Stimulated activated CD4-positive, alpha-beta T cell treated with anti-CD3 and anti-CD28 coated beads, Interleukin-12 subunit alpha, Interleukin-12 subunit beta, amount 100 ng/mL, for 4 hours (primary cell): ENCODE data around the gene LPAR1.

Experiments
- DNase-seq: peaks from one replicate; pipeline ENCODE4 v3.0.0-alpha.2; 2020

LPAR1 gene

DNA sequence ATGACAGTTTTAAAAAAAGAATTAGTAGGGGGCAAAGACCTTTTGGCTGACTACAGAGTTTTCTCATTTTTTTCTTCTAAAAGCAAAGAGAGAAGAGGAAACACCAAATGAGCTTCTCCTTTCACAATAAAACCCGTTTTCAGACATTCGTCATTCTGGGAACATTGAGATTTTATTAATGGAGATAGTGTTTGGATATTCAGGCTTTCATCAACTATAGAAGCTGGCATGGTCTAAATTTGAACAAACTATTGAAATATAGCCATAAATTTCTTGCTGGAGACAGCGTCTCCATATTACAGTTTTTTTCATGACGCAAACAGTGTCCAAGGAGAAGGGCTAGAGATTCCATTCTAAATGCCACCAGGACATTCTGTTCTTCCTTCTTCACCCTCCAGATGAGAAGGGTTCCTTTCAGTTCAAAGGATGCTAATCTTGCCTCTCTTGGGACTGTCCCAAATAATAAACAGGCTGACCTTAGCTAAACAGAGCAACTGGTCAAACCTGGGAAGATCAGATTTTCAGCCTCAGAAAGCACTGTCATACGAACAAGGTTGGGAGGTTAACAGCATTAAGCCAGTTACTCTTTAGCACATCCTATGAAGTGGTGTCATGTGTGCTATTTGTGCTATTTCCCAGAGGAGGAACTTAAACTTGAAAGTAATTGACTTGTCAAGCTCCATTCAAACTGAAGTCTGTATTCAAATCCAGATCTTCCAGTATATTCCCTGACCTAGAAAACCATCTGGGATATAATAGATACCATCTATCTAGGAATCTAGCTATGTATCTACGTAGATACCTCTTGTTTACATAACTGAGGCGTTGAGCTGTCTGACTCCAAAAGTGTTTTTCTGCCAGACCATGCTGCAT is 125.6 kb downstream of the LPAR1 start:
- no peak for DNase-seq

DNA sequence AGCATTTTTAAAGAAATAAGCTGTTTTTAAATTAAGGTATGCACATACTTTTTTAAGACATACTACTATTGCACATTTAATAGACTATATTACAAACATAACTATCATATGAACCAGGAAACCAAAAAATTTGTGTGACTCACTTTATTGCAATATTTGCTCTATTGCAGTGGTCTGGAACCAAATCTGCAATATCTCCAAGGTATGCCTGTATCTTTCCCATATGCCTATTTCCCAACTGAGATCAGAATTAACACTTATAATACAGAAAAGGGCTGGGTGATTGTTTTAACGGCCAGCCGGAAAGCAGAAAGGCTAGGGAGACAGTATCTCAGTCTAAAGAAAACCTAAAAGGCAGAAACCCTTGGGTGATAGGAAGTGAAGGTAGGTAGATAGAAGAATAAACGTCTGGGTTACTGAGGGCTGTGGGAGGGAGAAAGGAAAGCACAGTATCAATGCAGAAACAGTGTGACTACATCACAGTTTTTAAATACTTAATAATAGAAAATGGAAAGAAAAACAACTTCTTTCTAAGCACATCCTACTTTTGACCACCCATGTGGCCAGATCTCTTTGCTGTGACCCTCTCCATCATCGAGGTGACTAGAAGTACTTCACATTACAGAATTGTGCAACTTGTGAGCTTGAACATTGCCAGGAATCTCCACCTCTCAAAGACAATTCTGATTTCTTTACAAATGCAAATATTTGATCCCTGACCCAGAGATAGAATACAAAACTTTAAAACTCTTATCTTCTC is 126.4 kb downstream of the LPAR1 start:
- DNase-seq: no peak

DNA sequence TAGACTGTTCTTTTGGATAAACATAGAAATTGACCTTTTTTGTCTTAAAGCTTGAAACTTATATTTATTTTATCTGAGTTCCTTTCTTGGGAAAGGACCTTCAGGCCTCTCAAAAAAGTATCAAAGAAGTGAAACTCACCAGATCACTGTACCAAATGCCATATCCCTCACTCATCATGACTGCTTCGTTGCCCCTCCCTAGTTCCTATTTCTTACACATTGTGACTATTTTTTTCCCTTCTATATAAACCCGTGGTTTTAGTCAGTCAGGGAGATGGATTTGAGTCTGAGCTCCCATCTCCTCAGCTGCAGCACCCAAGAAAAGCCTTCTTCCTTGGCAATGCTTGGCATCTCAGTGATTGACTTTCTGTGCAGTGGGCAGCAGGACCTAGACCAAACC is 129.4 kb downstream of the LPAR1 start:
- DNase-seq: no peak

DNA sequence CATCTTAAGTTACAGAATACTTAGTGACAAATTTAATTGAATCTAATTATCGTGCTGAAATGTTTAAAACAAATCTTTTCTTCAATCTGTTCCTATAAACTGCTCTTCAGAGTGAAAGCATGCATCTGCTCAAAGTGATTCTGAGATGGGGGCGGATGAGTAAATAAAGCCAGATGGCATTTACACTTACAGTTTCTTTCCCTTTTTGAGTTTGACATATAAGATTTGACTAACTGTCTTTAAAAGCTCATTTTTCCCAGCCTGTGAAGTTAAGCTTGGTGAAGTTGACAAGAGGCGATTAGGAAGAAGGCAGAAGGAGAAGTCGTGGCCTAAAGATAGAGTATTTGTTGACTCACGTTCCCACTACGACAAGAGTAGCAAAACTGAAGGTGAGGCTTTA is 137.4 kb downstream of the LPAR1 start:
- no peak for DNase-seq

DNA sequence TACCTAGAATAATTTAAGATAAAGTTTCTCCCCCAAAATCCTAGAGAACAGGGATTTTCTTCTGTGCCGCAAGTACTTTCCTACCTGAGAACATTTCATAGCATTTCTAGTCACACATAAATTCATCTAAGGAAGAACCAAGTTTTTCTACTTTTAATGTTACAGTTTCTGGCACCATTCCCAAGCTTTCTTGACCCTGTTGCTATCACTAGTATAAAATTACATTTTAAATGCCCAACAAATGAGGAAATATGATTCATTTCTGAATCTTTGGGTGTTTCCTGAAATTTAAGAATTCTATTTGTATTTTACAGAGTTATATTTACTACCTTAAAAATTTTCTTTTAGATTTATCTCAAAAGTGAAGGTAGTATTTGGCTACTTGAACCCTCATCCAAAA is 137.8 kb downstream of the LPAR1 start:
- DNase-seq: no peak

DNA sequence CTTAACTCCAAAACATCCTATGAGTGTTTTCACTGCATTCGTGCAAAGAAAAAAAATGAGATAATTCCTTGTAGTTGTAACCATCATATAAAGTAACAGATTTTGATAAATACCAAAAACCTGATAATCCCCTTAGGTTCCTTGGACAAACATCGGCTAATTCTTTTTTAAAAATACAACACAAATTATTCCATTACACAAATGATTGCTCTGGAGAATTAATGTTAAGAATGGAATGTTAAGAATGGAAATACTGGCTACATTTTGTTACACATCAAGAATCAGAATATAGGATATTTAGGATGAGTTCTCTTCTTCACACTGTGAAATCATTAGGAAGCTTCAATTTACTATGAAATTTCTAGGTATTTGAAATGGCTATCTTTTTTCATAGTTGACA is 139.4 kb downstream of the LPAR1 start:
- no peak for DNase-seq

DNA sequence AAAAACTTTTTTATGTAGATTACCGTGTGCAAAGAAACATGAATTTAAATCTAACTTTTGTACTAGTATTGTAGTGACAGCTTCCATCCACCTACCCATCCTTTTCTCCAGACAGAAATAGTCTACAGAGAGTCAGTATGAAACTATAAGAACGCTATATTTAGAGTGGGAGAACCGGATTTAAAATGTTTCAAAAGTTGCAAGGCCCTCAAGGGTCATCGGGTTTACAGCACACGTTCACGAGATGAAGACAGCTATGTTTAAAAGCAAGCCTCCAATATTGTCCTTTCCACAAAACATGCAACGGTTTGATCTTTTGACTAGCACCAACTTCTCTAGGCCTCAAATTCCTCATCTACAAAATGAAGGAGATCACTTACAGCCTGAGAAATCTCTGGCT is 139.9 kb downstream of the LPAR1 start:
- no peak for DNase-seq

DNA sequence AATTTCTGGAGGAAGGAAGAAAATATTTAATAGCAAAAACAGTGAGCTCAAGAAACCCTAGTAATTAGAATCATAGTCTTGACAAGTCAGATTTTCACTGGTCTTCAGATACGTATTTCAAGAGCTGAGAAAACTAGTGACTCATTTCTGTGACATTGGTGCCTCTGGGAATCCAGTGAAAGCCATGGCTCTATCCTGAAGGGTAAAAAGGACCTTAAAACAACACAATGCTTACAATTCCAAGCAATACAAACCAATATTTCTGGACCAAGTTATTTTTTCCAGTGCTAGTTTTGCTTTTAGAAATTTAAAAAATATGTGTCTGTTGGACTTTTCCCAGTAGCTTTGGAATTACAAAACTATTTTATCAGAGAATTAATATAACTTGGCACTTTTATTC is 140.3 kb downstream of the LPAR1 start:
- DNase-seq: no peak

DNA sequence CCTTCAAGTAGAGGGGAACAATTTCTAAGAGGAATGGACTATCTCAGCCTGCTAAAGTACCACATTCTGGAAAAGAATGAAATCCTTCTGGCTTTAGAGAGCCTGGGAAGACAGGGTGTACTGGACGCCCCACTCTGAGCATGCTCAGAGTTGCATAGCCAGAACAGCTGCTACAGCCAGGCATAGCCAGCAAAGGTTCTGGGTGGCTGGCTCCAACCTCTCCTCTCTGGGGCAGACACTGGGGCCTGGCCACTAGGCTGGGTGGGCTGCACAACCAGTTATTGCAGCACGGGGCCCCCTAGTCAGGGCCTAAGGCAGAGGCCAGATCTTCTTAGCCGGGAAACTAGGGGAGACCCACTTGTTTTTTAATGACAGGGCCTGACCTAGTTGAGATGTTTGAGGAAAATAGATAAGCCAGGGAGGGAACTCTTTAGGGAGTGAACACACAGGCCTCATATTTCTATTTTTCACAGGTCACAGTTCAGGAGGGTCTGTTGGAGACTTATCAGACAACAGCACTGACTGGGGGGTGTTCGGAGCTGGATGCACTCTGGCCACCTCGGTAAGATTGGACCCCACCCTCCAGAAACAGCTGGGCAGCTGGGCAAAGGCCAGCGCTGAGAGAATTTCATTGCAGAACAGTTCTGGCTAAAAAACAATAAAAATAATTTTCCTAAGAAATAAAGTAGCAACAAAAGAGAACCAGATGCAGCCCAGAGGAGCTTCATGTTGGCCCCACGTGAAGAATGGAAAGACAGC is 142.9 kb downstream of the LPAR1 start:
- no peak for DNase-seq

DNA sequence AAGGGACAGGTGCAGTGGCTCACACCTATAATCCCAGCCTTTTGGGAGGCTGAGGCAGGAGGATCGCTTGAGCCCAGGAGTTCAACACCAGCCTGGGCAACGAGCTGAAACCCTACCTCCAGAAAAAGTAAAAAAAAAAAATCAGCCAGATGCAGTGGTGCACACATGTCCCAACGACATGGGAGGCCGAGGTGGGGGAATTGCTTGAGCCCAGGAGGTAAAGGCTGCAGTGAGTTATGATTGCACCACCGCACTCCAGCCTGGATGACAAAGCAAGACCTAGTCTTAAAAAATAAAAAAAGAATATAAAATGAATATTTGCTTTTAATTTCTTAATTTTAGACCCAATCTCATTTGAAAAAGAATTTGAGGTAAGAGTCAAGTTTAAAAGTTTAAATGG is 143.5 kb downstream of the LPAR1 start:
- DNase-seq: no peak

DNA sequence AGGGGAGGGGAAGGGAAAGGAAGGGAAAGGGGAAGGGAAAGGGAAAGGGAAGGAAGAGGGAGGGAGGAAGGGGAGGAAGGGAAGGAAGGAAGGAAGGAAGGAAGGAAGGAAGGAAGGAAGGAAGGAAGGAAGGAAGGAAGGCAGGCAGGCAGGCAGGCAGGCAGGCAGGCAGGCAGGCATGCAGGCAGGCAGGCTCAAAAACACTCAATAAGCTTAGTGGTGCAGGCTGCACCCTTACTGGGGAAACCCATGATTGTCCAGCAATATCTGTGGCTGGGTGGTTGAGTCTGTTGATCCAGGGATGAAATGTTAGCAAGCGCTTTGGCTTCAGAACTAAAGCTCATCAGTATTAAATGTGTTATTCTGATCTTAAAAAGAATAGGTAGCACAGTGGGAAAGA is 145.6 kb downstream of the LPAR1 start:
- DNase-seq: no peak

DNA sequence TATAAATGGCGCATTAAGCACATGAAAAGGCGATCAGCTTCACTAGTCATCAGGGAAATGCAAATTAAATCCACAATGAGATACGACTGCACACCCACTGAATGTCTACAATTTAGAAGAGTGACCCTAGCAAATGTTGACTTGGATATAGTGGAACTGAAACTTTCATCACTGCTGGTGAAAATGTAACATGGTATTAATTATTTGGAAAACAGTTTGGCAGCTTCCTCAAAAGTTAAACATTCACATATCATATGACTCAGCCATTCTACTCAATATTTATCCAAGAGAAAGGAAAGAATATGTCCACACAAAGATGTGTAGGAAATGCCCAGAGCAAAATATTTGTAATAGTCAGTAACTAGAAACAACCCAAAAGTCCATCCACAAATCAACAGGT is 146.5 kb downstream of the LPAR1 start:
- DNase-seq: no peak

DNA sequence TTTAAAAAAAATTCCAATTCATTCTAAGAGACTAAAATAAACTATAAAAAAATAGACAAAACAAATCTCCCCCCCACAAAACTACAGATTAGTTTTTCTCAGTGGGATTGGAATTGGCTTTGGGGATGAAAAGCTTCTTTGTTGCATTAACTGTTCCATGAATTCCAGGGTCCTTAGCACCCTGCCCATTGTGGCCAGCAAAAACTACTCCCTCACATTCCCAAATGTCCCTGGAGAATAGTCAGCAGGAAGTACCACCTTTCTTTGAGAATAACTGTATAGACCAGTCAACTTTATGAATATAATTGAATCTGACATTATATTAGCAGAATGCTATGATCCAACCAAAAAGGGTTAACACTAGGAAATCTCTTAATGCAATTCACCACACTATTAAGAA is 147.9 kb downstream of the LPAR1 start:
- DNase-seq: no peak

DNA sequence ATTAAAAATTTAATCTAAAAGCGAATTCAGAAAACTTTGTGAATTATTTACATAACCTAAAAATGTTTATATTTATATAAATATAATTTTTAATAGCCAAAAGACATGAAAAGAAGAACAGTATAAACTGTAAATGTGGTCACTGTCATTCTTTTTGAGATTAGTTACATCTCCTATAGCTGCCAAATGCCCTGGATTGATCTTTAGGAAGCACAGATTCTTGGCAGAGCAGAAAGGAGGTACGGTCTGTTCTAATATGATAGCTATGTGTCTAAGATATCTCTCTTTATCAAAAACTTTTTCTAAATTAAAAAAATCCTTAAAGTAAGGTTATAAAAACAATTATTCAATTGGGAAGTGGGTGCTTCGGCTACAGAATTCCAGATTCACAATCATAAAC is 151.0 kb downstream of the LPAR1 start:
- DNase-seq: no peak

DNA sequence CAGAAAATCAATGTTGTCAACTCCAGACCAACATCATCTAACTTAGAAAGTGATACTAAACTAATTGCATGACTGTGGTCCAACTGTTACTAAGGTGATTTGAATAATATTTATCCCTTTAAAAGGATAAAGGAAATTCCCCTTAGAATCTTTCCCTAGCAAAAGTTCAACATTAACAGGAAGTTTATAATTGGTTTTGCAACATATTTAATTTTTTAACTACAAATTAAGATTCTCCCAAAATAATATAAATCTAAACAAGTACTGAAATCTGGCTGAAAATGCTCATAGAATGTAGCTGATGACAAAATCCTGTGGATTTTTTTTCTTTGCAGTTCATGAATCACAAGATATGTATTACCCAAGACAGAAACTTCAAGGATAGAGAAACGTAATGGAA is 151.4 kb downstream of the LPAR1 start:
- no peak for DNase-seq

DNA sequence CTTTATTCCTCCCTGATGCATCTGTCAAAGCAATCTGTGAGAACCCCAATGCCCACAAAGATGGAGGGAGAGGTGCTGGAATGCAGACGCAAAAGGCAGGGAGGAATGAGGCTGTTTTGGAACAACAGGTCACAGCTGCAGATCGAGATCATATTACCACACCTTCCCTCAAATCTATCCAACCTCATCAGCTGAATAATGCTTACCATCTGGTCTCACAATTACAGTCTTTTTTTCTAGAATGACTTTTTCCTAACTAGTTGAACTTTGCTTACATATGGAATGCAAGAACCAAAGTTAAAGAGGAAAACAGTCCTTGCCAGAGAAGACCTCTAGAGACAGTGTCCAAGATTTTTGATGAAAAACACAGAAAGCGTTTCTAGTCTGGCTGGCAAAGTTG is 158.1 kb downstream of the LPAR1 start:
- no peak for DNase-seq

DNA sequence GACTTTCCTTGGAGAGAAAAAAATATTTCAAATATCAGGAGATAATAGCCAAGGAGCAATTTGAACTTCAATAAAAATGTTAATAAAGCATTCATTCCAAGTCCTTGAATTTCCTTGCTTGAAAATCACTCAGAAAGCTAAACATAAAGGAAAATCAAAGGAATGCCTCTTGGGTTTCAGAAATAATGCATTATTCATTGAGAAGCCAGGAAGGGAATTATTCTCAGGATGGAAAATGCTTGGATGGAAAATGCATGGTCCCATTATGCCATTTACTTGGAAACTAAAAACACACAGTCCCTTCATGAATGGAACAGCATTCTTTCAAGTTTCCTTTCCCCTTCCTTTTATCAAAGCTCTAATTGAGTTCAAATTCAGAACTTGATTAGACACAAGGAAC is 160.9 kb downstream of the LPAR1 start:
- no peak for DNase-seq

DNA sequence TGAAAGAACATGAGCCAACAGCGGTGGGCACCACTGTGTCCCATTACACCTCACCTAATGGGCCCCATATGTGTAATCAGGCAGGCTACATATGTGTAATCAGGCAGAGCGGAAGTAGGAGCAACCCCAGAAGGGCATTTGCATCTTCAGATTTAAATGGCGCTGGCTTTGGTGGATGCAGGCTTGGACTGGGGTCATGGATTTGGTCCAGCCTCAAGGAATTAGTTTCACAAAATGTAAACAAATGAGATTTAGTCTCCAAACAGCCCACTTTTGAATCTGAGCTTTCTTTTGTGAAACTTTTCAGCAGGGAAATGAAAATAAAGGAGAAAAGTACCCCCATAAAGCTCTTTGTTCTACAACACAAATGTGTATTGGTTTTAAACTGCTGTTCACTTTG is 161.3 kb downstream of the LPAR1 start:
- no peak for DNase-seq

DNA sequence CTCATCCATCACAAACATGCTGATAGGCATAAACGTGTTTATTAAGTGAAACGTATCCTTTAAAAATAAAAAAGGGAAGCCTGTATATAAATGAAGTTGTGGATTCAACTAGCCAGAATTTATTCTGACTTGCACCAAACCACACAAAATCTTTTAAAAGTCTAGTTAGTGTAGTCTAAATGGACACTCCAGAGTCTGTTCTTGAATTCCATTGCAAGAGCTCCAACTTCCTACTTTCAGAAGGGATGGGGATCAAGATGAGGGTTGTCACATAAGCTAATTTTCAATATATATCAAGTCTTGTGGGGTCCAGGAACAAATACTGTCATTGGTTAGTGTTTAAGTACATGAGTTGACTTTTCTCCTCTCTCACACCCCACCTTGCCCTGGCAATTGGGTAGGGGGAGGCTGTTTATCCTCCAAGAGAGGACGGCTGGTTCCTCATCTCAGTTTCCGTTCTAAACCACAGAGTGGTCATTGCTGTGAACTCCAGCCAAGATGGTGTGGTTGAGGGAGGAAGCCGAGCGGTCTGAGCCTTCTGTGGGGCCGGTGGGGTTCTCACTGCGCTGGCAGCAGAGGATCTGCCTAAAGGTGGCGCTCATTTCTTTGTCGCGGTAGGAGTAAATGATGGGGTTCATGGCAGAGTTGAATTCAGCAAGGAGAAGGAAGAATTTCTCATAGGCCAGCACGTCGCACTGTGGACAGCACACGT is 163.2 kb downstream of the LPAR1 start:
- DNase-seq: no peak

DNA sequence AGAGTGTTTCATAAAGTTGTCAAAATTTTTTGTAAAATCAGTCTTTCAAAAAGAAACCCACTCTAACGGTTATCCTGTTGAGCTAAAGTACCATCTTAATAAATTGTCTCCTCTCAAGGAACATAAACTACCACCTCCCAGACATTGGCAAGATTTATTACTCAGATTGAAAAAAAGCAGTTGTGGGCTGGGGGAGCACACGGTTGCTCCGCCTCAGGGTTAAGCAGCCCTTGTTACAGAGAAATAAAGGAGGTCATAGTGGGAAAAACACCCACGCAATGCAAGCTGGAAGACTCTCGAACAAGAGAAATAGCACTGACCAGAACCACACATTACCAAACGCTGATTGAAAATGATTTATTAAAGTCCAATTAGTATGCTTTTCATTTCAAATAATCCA is 165.3 kb downstream of the LPAR1 start:
- no peak for DNase-seq

DNA sequence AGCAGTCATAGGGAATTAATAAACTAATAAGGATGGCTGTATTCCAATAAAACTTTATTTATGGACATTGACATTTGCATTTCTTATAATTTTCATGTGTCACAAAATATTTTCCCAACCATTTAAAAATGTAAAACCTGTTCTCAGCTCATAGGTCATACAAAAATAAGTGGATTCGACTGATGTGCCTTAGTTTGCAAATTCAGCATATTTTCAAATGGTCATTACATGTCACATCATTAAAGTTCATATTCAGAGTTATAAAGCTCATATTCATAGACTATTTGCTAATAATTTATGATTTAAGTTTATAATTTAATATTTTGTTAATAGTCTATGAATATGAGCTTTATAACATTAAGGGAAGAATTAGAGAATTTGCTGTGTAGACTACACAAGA is 166.5 kb downstream of the LPAR1 start:
- no peak for DNase-seq

DNA sequence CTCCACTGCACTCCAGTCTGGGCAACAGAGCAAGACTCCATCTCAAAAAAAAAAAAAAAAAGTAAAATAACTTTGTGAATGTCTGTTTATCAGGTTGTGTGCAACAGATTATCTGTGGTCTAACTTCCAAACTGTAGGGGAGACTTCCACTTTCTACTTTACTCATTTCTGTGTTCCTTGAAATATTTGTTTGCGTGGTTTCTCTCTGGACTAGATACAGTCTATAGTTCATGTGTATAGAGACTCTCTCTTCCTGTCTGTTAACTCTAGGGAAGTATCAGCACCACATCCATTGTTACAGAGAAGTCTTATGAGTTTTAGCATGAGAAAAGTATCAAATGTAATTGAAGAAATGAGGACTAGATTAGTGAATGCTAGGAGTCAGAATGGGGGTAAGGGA is 168.3 kb downstream of the LPAR1 start:
- DNase-seq: no peak

DNA sequence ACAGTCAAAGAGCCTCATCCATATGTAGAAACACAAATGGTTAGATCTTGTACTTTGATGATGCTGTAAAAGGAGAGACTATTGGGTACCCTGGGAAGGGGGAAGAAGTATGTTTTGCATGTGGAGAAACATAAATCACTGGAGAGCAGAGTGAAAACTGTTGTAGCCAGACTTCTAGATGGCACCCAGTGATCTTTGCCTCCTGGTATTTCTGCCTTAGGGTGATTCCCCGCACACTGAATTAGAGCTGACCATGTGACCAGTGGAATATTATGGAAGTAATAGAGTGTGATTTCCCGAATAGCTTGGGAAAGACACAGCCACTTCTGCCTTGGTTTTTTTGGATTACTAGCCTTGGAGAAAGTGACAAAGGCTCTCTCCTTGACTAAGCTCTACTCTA is 174.3 kb downstream of the LPAR1 start:
- no peak for DNase-seq
